HepG2 (cell line): ENCODE measurements around the gene DMTF1. TPM values are rescaled to one million over a fixed set of nuclear protein-coding genes. Genes with fewer than 3 reads are reported as not detected.

Source experiments
- BRF2 ChIP-seq: sonication (generic); formaldehyde crosslinking; IDR thresholded peaks from 2 replicates; pipeline ENCODE4 v1.8.1; 2022; ENCODE audit warnings: mild to moderate bottlenecking, missing genetic modification reagents
- CCDC6 ChIP-seq: sonication (generic); formaldehyde crosslinking; IDR thresholded peaks from 2 replicates; pipeline ENCODE4 v1.8.1; 2022; ENCODE audit warnings: mild to moderate bottlenecking, missing genetic modification reagents, moderate library complexity
- CHCHD3 ChIP-seq: sonication (generic); formaldehyde crosslinking; IDR thresholded peaks from 2 replicates; pipeline ENCODE4 v1.8.0; 2022; ENCODE audit warnings: mild to moderate bottlenecking, missing genetic modification reagents, moderate library complexity
- ELK4 ChIP-seq: sonication (generic); formaldehyde crosslinking; IDR thresholded peaks from 2 replicates; pipeline ENCODE4 v1.9.0; 2021; ENCODE audit warnings: missing genetic modification reagents, borderline replicate concordance
- FOXM1 ChIP-seq: sonication (generic); formaldehyde crosslinking; IDR thresholded peaks from 2 replicates; pipeline ENCODE4 v1.5.0; 2020; ENCODE audit warnings: missing genetic modification reagents
- IKZF4 ChIP-seq: sonication (generic); formaldehyde crosslinking; IDR thresholded peaks from 2 replicates; pipeline ENCODE4 v1.5.1; 2020; ENCODE audit warnings: borderline replicate concordance, mild to moderate bottlenecking, low read depth, missing genetic modification reagents; ENCODE audit errors: not compliant biosample characterization
- IKZF5 ChIP-seq: IDR thresholded peaks from 2 replicates; pipeline ENCODE4 v1.6.1; 2018; ENCODE audit warnings: missing genetic modification reagents, mild to moderate bottlenecking, missing compliant biosample characterization
- KLF11 ChIP-seq: IDR thresholded peaks from 2 replicates; pipeline ENCODE4 v1.6.1; 2016; ENCODE audit warnings: missing compliant biosample characterization
- POLR2AphosphoS5 ChIP-seq: IDR thresholded peaks from 2 replicates; pipeline ENCODE4 v1.6.1; 2012; ENCODE audit warnings: low read depth, low read length
- POLR2G ChIP-seq: fragments of 200-400 bp; formaldehyde crosslinking; IDR thresholded peaks from 2 replicates; pipeline ENCODE4 v1.6.1; 2018; ENCODE audit warnings: mild to moderate bottlenecking, low read depth, low read length, moderate library complexity
- SMYD3 ChIP-seq: sonication (generic); formaldehyde crosslinking; IDR thresholded peaks from 2 replicates; pipeline ENCODE4 v1.8.1; 2023; ENCODE audit warnings: mild to moderate bottlenecking, missing genetic modification reagents
- TAF15 ChIP-seq: fragments of 200-400 bp; formaldehyde crosslinking; IDR thresholded peaks from one replicate; pipeline ENCODE4 v1.6.1; 2018; ENCODE audit warnings: mild to moderate bottlenecking, low read depth, low read length; ENCODE audit not compliant: poor library complexity, severe bottlenecking
- THRA ChIP-seq: sonication (generic); formaldehyde crosslinking; IDR thresholded peaks from 2 replicates; pipeline ENCODE4 v1.4.0; 2020; ENCODE audit warnings: missing genetic modification reagents, borderline replicate concordance
- YY1 ChIP-seq: IDR thresholded peaks from 2 replicates; pipeline ENCODE4 v1.6.1; 2011; ENCODE audit warnings: low read length, low read depth, moderate library complexity, mild to moderate bottlenecking; ENCODE audit not compliant: insufficient read depth, insufficient replicate concordance
- ZFP36 ChIP-seq: fragments of 150-350 bp; IDR thresholded peaks from 2 replicates; pipeline ENCODE4 v1.6.1; 2018; ENCODE audit warnings: borderline replicate concordance, low read length, low read depth; ENCODE audit not compliant: partially characterized antibody
- ZNF451 ChIP-seq: sonication (generic); formaldehyde crosslinking; IDR thresholded peaks from 2 replicates; pipeline ENCODE4 v1.5.0; 2020; ENCODE audit warnings: mild to moderate bottlenecking, missing genetic modification reagents
- ZNF558 ChIP-seq: sonication (generic); formaldehyde crosslinking; IDR thresholded peaks from 2 replicates; pipeline ENCODE4 v1.9.0; 2022; ENCODE audit warnings: mild to moderate bottlenecking, missing genetic modification reagents, borderline replicate concordance
- ZNF781 ChIP-seq: sonication (generic); formaldehyde crosslinking; IDR thresholded peaks from 2 replicates; pipeline ENCODE4 v1.5.1; 2020; ENCODE audit warnings: borderline replicate concordance, mild to moderate bottlenecking, missing genetic modification reagents; ENCODE audit errors: not compliant biosample characterization
- ZSCAN25 ChIP-seq: sonication (generic); formaldehyde crosslinking; IDR thresholded peaks from 2 replicates; pipeline ENCODE4 v1.8.0; 2022; ENCODE audit warnings: mild to moderate bottlenecking, missing genetic modification reagents
- polyA plus RNA-seq, 8 experiments: library from polyadenylated mRNA; depleted of rRNA in 3 of 8; stranded (reverse) in 7 of 8; unstranded in 1 of 8; fragments of >200 nt; fragmentation: Illumina TruSeq in 4 of 8; extraction: Trizol in 4 of 8; gene quantifications; 2 replicates each; pipeline versions ENCODE4 v1.2.1 to v1.2.3, GENCODE V29; 2011 to 2016; ENCODE audit warnings: low read depth in 4 of 8, missing spikeins in 1 of 8, mixed read lengths in 1 of 8; ENCODE audit not compliant: insufficient read depth in 1 of 8
- total RNA-seq, 5 experiments: library from RNA; depleted of rRNA; stranded (reverse); fragments of >200 nt; fragmentation: Illumina TruSeq; extraction: Trizol; gene quantifications; 2 replicates each; pipeline ENCODE4 v1.2.3, GENCODE V29; 2016; ENCODE audit warnings: low read depth in 1 of 5
- TF ChIP-seq, protein P1 (sequence below): fragments of 450-650 bp; IDR thresholded peaks from 2 replicates; pipeline ENCODE4 v1.6.1; 2016

DMTF1 gene
- total and polyA plus RNA-seq, 2 of the 13 experiments (the other 11 are each of a cell fraction or from before 2014, with no cell fraction given): 45.8 to 132 TPM

DNA sequence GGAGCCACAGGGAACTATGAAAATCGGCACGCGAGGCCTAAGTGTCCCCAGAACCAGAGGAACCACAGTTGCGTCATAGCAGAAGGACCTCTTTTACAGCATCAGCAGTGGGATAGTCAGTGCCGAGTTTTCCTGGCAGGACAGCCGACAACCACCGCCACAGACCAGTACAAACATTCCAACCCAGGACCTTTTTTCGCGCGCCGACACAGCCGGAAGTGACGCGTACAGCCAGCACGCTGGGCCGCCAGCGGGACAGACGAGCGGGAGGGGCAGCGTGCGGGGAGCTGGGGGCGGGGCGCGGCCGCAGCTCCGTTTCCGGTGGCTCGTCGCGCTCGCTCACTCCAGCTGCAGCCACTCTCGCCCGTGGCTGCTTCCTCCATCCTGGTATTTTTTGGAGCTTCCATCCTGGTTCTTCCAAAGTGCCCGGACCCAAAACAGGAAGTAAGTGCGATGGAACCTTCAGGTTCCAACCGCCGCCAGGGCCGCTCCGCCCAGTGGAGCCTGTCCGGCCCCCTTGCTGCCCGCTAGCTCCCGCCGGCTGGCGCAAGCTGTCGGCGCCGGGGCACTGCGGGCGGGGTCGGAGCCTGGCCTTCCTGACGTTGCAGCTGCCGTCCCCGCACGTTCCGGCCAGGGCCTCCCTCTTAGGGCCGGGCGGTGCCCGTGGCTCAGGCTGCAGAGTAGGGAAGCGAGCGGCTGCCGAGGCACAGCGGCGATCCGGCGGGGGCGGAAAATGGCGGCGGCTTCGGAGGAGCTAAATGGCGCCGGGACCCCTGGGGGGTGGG, at the start of gene DMTF1 (continued):
- TF ChIP-seq, protein P1, sequence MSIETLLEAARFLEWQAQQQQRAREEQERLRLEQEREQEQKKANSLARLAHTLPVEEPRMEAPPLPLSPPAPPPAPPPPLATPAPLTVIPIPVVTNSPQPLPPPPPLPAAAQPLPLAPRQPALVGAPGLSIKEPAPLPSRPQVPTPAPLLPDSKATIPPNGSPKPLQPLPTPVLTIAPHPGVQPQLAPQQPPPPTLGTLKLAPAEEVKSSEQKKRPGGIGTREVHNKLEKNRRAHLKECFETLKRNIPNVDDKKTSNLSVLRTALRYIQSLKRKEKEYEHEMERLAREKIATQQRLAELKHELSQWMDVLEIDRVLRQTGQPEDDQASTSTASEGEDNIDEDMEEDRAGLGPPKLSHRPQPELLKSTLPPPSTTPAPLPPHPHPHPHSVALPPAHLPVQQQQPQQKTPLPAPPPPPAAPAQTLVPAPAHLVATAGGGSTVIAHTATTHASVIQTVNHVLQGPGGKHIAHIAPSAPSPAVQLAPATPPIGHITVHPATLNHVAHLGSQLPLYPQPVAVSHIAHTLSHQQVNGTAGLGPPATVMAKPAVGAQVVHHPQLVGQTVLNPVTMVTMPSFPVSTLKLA: peak; percentile 72; the same call in 1 of the 2 replicates
- TF ChIP-seq TAF15 (no peak), YY1 (peak; percentile 95), ELK4 (CRISPR knock-in tag) (no peak), IKZF4 (peak; percentile 25), CHCHD3 (CRISPR knock-in tag) (no peak), POLR2AphosphoS5 (peak; percentile 88), SMYD3 (CRISPR knock-in tag) (peak; percentile 67; the same call in 1 of the 2 replicates), ZFP36 (no peak), POLR2G (peak; percentile 93), ZNF558 (0 out of 2 replicates have a peak, but pooled peaks have one; percentile 24), THRA (CRISPR knock-in tag) (no peak), ZSCAN25 (CRISPR knock-in tag) (peak; percentile 64; the same call in 1 of the 2 replicates), IKZF5 (CRISPR knock-in tag) (peak; percentile 82), ZNF451 (CRISPR knock-in tag) (peak; percentile 41; the same call in 1 of the 2 replicates), BRF2 (peak; percentile 73; the same call in 1 of the 2 replicates), ZNF781 (CRISPR knock-in tag) (peak; percentile 83), FOXM1 (CRISPR knock-in tag) (no peak), KLF11 (CRISPR knock-in tag) (no peak), CCDC6 (CRISPR knock-in tag) (peak; percentile 87; the same call in 1 of the 2 replicates)
